Measurements from ENCODE around the gene LYPLAL1.

GRCh38 chr1:219151467-219151866, 22.2 kb upstream of the LYPLAL1 start:
- TF ChIP-seq, protein P1, sequence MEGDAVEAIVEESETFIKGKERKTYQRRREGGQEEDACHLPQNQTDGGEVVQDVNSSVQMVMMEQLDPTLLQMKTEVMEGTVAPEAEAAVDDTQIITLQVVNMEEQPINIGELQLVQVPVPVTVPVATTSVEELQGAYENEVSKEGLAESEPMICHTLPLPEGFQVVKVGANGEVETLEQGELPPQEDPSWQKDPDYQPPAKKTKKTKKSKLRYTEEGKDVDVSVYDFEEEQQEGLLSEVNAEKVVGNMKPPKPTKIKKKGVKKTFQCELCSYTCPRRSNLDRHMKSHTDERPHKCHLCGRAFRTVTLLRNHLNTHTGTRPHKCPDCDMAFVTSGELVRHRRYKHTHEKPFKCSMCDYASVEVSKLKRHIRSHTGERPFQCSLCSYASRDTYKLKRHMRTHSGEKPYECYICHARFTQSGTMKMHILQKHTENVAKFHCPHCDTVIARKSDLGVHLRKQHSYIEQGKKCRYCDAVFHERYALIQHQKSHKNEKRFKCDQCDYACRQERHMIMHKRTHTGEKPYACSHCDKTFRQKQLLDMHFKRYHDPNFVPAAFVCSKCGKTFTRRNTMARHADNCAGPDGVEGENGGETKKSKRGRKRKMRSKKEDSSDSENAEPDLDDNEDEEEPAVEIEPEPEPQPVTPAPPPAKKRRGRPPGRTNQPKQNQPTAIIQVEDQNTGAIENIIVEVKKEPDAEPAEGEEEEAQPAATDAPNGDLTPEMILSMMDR (IDR thresholded peaks at IDR 0.05 in 2 of 3, conservative IDR thresholded peaks at IDR 0.05 in 1 of 3; ENCODE audit: borderline replicate concordance in 1 of 3, insufficient read depth in 1 of 3, low read depth in 2 of 3, low read length in 2 of 3): peak in 1 of 3 experiments; percentile 23; a peak in 1 of 6 replicates
- TF ChIP-seq, protein P2, sequence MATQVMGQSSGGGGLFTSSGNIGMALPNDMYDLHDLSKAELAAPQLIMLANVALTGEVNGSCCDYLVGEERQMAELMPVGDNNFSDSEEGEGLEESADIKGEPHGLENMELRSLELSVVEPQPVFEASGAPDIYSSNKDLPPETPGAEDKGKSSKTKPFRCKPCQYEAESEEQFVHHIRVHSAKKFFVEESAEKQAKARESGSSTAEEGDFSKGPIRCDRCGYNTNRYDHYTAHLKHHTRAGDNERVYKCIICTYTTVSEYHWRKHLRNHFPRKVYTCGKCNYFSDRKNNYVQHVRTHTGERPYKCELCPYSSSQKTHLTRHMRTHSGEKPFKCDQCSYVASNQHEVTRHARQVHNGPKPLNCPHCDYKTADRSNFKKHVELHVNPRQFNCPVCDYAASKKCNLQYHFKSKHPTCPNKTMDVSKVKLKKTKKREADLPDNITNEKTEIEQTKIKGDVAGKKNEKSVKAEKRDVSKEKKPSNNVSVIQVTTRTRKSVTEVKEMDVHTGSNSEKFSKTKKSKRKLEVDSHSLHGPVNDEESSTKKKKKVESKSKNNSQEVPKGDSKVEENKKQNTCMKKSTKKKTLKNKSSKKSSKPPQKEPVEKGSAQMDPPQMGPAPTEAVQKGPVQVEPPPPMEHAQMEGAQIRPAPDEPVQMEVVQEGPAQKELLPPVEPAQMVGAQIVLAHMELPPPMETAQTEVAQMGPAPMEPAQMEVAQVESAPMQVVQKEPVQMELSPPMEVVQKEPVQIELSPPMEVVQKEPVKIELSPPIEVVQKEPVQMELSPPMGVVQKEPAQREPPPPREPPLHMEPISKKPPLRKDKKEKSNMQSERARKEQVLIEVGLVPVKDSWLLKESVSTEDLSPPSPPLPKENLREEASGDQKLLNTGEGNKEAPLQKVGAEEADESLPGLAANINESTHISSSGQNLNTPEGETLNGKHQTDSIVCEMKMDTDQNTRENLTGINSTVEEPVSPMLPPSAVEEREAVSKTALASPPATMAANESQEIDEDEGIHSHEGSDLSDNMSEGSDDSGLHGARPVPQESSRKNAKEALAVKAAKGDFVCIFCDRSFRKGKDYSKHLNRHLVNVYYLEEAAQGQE (IDR thresholded peaks at IDR 0.05; ENCODE audit: low read depth): no peak
- no peak for TF ChIP-seq POLR2AphosphoS5 (IDR thresholded peaks at IDR 0.05; ENCODE audit: low read depth, low read length)
- no peak for TF ChIP-seq EZH2 (IDR thresholded peaks at IDR 0.05)
- TF ChIP-seq POLR2A (IDR thresholded peaks at IDR 0.05; ENCODE audit: borderline replicate concordance, extremely low read depth, insufficient read depth, insufficient read length): no peak
- TF ChIP-seq, protein P3, sequence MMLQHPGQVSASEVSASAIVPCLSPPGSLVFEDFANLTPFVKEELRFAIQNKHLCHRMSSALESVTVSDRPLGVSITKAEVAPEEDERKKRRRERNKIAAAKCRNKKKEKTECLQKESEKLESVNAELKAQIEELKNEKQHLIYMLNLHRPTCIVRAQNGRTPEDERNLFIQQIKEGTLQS (IDR thresholded peaks at IDR 0.05): no peak
- TF ChIP-seq YY1 (IDR thresholded peaks at IDR 0.05; ENCODE audit: extremely low read depth, insufficient replicate concordance, low read depth, low read length): no peak
- TF ChIP-seq ZNF274 (IDR thresholded peaks at IDR 0.05; ENCODE audit: low read depth, low read length): no peak
- TF ChIP-seq EZH2phosphoT487 (IDR thresholded peaks at IDR 0.05; ENCODE audit: borderline replicate concordance): no peak
- no peak for TF ChIP-seq CEBPB (IDR thresholded peaks at IDR 0.05; ENCODE audit: low read depth)
- TF ChIP-seq JUND (IDR thresholded peaks at IDR 0.05): no peak
- TF ChIP-seq RAD21 (IDR thresholded peaks at IDR 0.05; ENCODE audit: low read depth): no peak
- no peak for TF ChIP-seq SIN3A (IDR thresholded peaks at IDR 0.05; ENCODE audit: low read depth)
- no peak for TF ChIP-seq ZFX (IDR thresholded peaks at IDR 0.05)
